GM20000 (cell line): ENCODE results near the gene PLD1.

Experiments used
- DNase-seq: peaks from one replicate; pipeline ENCODE4 v3.0.0; 2012; ENCODE audit warnings: low spot score
- CTCF ChIP-seq: IDR thresholded peaks from 2 replicates; pipeline ENCODE4 v1.5.1; 2012; ENCODE audit warnings: mild to moderate bottlenecking, control low read depth; ENCODE audit errors: extremely low read depth, missing control alignments

Gene PLD1

GRCh38 chr3:171828902-171829770 is 18.9 kb upstream of the PLD1 start:
- DNase-seq = no peak
- TF ChIP-seq CTCF = no peak

GRCh38 chr3:171827836-171828458 is 17.7 kb upstream of the PLD1 start:
- DNase-seq = no peak
- no peak for TF ChIP-seq CTCF

- no peak for DNase-seq
- TF ChIP-seq CTCF = no peak
These were observed 17.1 kb upstream of the PLD1 start for GRCh38 chr3:171827385-171827784.

GRCh38 chr3:171825222-171825828 is 15.0 kb upstream of the PLD1 start:
- no peak for TF ChIP-seq CTCF

GRCh38 chr3:171824824-171825221 is 14.5 kb upstream of the PLD1 start:
- DNase-seq = no peak
- no peak for TF ChIP-seq CTCF

More at GRCh38 chr3:171825222-171825828, 15.0 kb upstream of the PLD1 start:
- DNase-seq = no peak

GRCh38 chr3:171824116-171824515 is 13.8 kb upstream of the PLD1 start:
- no peak for DNase-seq
- TF ChIP-seq CTCF = no peak
